Endodermal cell (in vitro differentiated cells): ENCODE data around the gene CTNNA2. TPM values are rescaled to one million over a fixed set of nuclear protein-coding genes. Genes with fewer than 3 reads are reported as not detected.

Experiments
- DNase-seq: peaks from one replicate; pipeline ENCODE4 v3.0.0-alpha.2; 2017
- H3K27ac ChIP-seq: 2 replicates; pipeline ENCODE4 v1.5.1; 2013; ENCODE audit warnings: mild to moderate bottlenecking, low read depth, low read length, moderate library complexity
- H3K27me3 ChIP-seq: 2 replicates; pipeline ENCODE4 v1.6.1; 2013; ENCODE audit warnings: mild to moderate bottlenecking, low read length, moderate library complexity; ENCODE audit not compliant: insufficient read depth, control insufficient read depth, poor library complexity, severe bottlenecking
- H3K36me3 ChIP-seq: 2 replicates; pipeline ENCODE4 v1.7.0; 2013; ENCODE audit warnings: mild to moderate bottlenecking, low read length, moderate library complexity; ENCODE audit not compliant: control insufficient read depth, insufficient read depth
- H3K4me1 ChIP-seq: one replicate; pipeline ENCODE4 v1.7.0; 2013; ENCODE audit warnings: low read length; ENCODE audit not compliant: control insufficient read depth, insufficient read depth
- H3K4me3 ChIP-seq: 2 replicates; pipeline ENCODE4 v1.5.1; 2013; ENCODE audit warnings: mild to moderate bottlenecking, low read length, moderate library complexity
- H3K9ac ChIP-seq: 2 replicates; pipeline ENCODE4 v1.6.1; 2013; ENCODE audit warnings: mild to moderate bottlenecking, low read length, moderate library complexity; ENCODE audit not compliant: poor library complexity, severe bottlenecking; ENCODE audit errors: extremely low read depth
- H3K9me3 ChIP-seq: 2 replicates; pipeline ENCODE4 v1.6.1; 2013; ENCODE audit warnings: mild to moderate bottlenecking, low read length, moderate library complexity; ENCODE audit not compliant: control insufficient read depth
- H3K27ac Mint-ChIP-seq: 2 replicates; pipeline ENCODE4 v1.8.0; 2020; ENCODE audit warnings: mixed read lengths
- H3K27me3 Mint-ChIP-seq: 2 replicates; pipeline ENCODE4 v1.8.0; 2021; ENCODE audit warnings: mild to moderate bottlenecking, mixed read lengths; ENCODE audit not compliant: insufficient read depth
- H3K36me3 Mint-ChIP-seq: 2 replicates; pipeline ENCODE4 v1.8.0; 2020; ENCODE audit warnings: low read depth, mixed read lengths
- H3K4me1 Mint-ChIP-seq: 2 replicates; pipeline ENCODE4 v1.8.0; 2020; ENCODE audit warnings: mixed read lengths
- H3K4me3 Mint-ChIP-seq: 2 replicates; pipeline ENCODE4 v1.8.0; 2020; ENCODE audit warnings: mild to moderate bottlenecking, moderate library complexity, mixed read lengths
- H3K9me3 Mint-ChIP-seq: 2 replicates; pipeline ENCODE4 v1.8.0; 2020; ENCODE audit warnings: mild to moderate bottlenecking, mixed read lengths
- WGBS, 2 experiments: methylation state at CpG; one replicate each; pipeline versions ENCODE4 v1.1.5 to v1.1.7; 2013; ENCODE audit warnings: missing lambda C conversion rate in 2 of 2, mixed read lengths in 1 of 2; ENCODE audit not compliant: insufficient coverage in 1 of 2, insufficient read length in 1 of 2; 5-methylcytosine and 5-hydroxymethylcytosine counted together
- total RNA-seq, 2 donors: library from RNA; stranded (reverse); fragmentation: NEBNext Ultra II Directional in 1 of 2; extraction: Animal tissue kit (Norgen Biotek cat#: 25700) in 1 of 2; gene quantifications; 2 replicates in 1 of 2; 3 replicates in 1 of 2; pipeline ENCODE4 v1.2.1, GENCODE V29; 2021
- TF ChIP-seq, protein P1 (sequence below): fragments of 200-600 bp; sonication (generic); conservative IDR thresholded peaks from 2 replicates; pipeline ENCODE4 v1.5.0; 2021; ENCODE audit warnings: antibody characterized with exemption, mild to moderate bottlenecking

The CTNNA2 gene
- total RNA-seq, 2 donors from 2014 or later: 7.7 to 9.8 TPM

DNA sequence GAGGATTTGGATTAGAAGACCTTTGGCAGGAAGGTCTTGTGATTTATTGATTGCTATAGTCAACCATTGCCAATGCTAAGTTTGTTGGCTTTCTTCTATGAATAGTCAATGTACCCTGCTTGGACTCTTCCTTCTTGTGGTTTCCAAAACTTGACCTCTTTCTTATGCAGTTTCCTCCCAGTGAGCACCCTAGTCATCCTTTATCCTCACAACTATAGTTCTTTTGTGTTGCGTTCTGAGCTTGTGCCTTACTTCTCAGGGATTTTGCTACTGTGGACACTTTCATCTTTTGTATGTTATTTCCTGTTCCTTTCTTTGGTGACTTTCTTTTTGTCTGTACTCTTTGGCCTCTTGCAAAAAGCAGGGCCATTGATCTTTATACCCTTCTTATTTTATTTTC is 623.5 kb downstream of the CTNNA2 start:
- no peaks in the 10 kb centered on the region for H3K36me3 Mint-ChIP-seq
- Histone ChIP-seq H3K9ac (no peak overlapping the region), H3K36me3 (no peaks in the 10 kb centered on the region), H3K4me1 (no peaks in the 10 kb centered on the region), H3K27me3 (no peaks in the 10 kb centered on the region), H3K27ac (no peak overlapping the region), H3K9me3 (peaks cover 6% of the 10 kb centered on the region), H3K4me3 (no peak overlapping the region)
- TF ChIP-seq, protein P1, sequence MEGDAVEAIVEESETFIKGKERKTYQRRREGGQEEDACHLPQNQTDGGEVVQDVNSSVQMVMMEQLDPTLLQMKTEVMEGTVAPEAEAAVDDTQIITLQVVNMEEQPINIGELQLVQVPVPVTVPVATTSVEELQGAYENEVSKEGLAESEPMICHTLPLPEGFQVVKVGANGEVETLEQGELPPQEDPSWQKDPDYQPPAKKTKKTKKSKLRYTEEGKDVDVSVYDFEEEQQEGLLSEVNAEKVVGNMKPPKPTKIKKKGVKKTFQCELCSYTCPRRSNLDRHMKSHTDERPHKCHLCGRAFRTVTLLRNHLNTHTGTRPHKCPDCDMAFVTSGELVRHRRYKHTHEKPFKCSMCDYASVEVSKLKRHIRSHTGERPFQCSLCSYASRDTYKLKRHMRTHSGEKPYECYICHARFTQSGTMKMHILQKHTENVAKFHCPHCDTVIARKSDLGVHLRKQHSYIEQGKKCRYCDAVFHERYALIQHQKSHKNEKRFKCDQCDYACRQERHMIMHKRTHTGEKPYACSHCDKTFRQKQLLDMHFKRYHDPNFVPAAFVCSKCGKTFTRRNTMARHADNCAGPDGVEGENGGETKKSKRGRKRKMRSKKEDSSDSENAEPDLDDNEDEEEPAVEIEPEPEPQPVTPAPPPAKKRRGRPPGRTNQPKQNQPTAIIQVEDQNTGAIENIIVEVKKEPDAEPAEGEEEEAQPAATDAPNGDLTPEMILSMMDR: no peak
- H3K4me3 Mint-ChIP-seq: no peak overlapping the region
- no peaks in the 10 kb centered on the region for H3K27me3 Mint-ChIP-seq
- no peak for DNase-seq
- H3K27ac Mint-ChIP-seq: no peak overlapping the region
- 93% methylated on average over 1 of the region's 1 CpG; no CpG with 5 or more reads in 1 of the 2 experiments for WGBS, 2 experiments
- H3K9me3 Mint-ChIP-seq: no peaks in the 10 kb centered on the region
- no peaks in the 10 kb centered on the region for H3K4me1 Mint-ChIP-seq

DNA sequence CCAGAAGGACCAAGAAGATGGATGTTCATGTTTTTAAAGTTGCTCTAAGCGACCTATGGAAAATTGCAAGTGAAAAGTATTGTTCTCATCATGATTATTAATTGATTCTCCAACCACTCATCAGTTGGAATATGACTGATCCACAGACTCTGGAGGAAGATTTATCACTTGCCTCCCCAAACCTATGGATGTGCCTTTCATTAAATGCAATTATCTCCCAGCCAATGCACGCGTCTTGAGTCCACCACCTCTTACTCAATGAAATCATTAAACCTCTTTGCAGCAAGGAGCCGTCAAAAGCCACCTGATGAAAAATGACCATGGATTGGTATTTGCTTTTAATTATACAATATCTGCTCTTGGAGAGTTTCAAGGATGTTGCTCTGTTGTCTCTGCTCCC is 626.1 kb downstream of the CTNNA2 start:
- Histone ChIP-seq H3K9me3 (peaks cover 6% of the 10 kb centered on the region), H3K4me1 (no peaks in the 10 kb centered on the region), H3K36me3 (no peaks in the 10 kb centered on the region), H3K27me3 (no peaks in the 10 kb centered on the region), H3K9ac (no peak overlapping the region), H3K4me3 (no peak overlapping the region), H3K27ac (no peak overlapping the region)
- DNase-seq: no peak
- Mint-ChIP-seq H3K27me3 (no peaks in the 10 kb centered on the region), H3K4me1 (no peaks in the 10 kb centered on the region), H3K4me3 (no peak overlapping the region), H3K9me3 (no peaks in the 10 kb centered on the region), H3K36me3 (no peaks in the 10 kb centered on the region), H3K27ac (no peak overlapping the region)
- WGBS, 2 experiments: 80 to 96% methylated on average over 1 to 4 of the region's 4 CpGs
- TF ChIP-seq, protein P1: no peak

DNA sequence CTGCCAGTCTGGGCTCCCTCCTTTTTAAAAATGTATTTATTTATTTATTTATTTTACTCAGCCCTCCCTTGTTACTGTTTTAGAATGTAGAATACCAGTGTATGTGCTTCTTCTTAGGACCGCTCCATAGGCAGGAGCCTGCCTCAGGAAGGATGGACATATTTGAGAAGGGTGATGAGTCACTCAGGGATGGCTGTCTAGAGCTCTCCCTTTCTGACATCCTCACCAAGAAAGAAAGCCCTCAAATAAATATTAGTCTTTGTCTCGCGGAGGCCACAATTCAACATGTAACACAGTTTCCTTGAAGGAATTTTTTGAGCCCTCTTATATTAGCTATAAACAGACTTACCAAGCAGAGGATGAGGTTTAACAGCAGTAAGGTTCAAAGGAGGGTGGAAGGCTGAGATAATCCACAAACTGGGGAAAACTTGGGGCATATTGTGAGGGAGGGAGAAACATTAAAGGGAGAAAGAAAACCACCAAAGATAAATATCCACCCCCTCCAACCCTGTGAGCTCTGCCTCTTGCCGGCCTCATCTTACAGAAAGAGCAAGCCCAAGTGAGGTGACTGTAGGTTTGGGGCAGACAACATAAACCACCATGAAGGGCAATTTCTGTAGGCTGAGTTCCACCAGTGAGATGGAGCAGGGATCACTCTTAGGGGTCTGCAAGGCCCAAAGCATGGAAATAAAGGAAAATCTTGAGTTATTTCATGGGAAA is 628.3 kb downstream of the CTNNA2 start:
- Histone ChIP-seq H3K36me3 (no peaks in the 10 kb centered on the region), H3K9ac (no peak overlapping the region), H3K9me3 (peaks cover 4% of the 10 kb centered on the region), H3K27ac (no peak overlapping the region), H3K4me3 (no peak overlapping the region), H3K4me1 (no peaks in the 10 kb centered on the region), H3K27me3 (no peaks in the 10 kb centered on the region)
- TF ChIP-seq, protein P1: no peak
- Mint-ChIP-seq H3K27me3 (no peaks in the 10 kb centered on the region), H3K36me3 (no peaks in the 10 kb centered on the region), H3K4me3 (no peak overlapping the region), H3K9me3 (no peaks in the 10 kb centered on the region), H3K27ac (no peak overlapping the region), H3K4me1 (peaks cover 6% of the 10 kb centered on the region)
- 92% methylated on average over 4 of the region's 4 CpGs; no CpG with 5 or more reads in 1 of the 2 experiments for WGBS, 2 experiments
- no peak for DNase-seq
